GM12801 (cell line): ENCODE results near the gene SIPA1.

ENCODE experiments used
- CTCF ChIP-seq: IDR thresholded peaks from one replicate; pipeline ENCODE4 v1.5.1; 2011; ENCODE audit warnings: control low read depth; ENCODE audit not compliant: insufficient read length; ENCODE audit errors: extremely low read depth

Gene SIPA1

GRCh38 chr11:65630215-65630614 is 7.7 kb upstream of the SIPA1 start:
- TF ChIP-seq CTCF, result no peak

GRCh38 chr11:65633390-65634108 is 4.4 kb upstream of the SIPA1 start:
- TF ChIP-seq CTCF, result no peak

- no peak for TF ChIP-seq CTCF
These were observed 3.8 kb upstream of the SIPA1 start for GRCh38 chr11:65634109-65634436.

GRCh38 chr11:65634440-65634839 is 3.5 kb upstream of the SIPA1 start:
- TF ChIP-seq CTCF, result no peak

GRCh38 chr11:65634905-65635731 is 2.8 kb upstream of the SIPA1 start:
- no peak for TF ChIP-seq CTCF

- no peak for TF ChIP-seq CTCF
These were observed 1.5 kb upstream of the SIPA1 start for GRCh38 chr11:65636108-65637031.

- TF ChIP-seq CTCF, result no peak
These were observed 806 bp upstream of the SIPA1 start for GRCh38 chr11:65637032-65637557.
